Activated CD8-positive, alpha-beta memory T cell treated with anti-CD3 and anti-CD28 coated beads, Interleukin-2, amount 10 ng/mL, durations not matched to agents 7 days and 5 days (primary cell): ENCODE data around the gene ATG3. TPM values are rescaled to one million over a fixed set of nuclear protein-coding genes. Genes with fewer than 3 reads are reported as not detected.
A peak's percentile ranks its signal among the peaks of the same experiment; 100 is the strongest.
"Not testable (repeated sequence)": the region's sequence is repeated elsewhere in the genome, so short reads cannot be mapped to it uniquely, and the experiment has no call there.

ENCODE experiments used
- ATAC-seq: fragments of 150-1000 bp; cut with Tn5 transposase; one replicate; pipeline ENCODE4 v1.10.0; 2021; ENCODE audit warnings: moderate library complexity
- CTCF ChIA-PET: fragments of 350-600 bp; sonication (Branson Sonifier 250); formaldehyde crosslinking; loops from one replicate; lab custom pipeline; 2021; ENCODE audit warnings: antibody characterized with exemption; lab: Charles Lee
- DNase-seq: peaks from one replicate; pipeline ENCODE4 v3.0.0-alpha.2; 2020
- H3K27ac Mint-ChIP-seq: one replicate; pipeline ENCODE4 v1.8.0; 2021; ENCODE audit warnings: mild to moderate bottlenecking, mixed read lengths
- H3K27me3 Mint-ChIP-seq: one replicate; pipeline ENCODE4 v1.8.0; 2021; ENCODE audit warnings: mixed read lengths
- H3K36me3 Mint-ChIP-seq: one replicate; pipeline ENCODE4 v1.8.0; 2021; ENCODE audit warnings: mild to moderate bottlenecking, mixed read lengths
- H3K4me1 Mint-ChIP-seq: one replicate; pipeline ENCODE4 v1.8.0; 2021; ENCODE audit warnings: mixed read lengths
- H3K4me3 Mint-ChIP-seq: one replicate; pipeline ENCODE4 v1.8.0; 2021; ENCODE audit warnings: mild to moderate bottlenecking, moderate library complexity, mixed read lengths
- H3K9me3 Mint-ChIP-seq: one replicate; pipeline ENCODE4 v1.8.0; 2022; ENCODE audit warnings: low read depth, mixed read lengths
- total RNA-seq, 2 experiments: library from RNA; stranded (reverse); gene quantifications; one replicate each; pipeline ENCODE4 v1.2.3, GENCODE V29; 2021

The ATG3 gene
- total RNA-seq, 2 experiments from 2014 or later, result 68.0 to 70.6 TPM

DNA sequence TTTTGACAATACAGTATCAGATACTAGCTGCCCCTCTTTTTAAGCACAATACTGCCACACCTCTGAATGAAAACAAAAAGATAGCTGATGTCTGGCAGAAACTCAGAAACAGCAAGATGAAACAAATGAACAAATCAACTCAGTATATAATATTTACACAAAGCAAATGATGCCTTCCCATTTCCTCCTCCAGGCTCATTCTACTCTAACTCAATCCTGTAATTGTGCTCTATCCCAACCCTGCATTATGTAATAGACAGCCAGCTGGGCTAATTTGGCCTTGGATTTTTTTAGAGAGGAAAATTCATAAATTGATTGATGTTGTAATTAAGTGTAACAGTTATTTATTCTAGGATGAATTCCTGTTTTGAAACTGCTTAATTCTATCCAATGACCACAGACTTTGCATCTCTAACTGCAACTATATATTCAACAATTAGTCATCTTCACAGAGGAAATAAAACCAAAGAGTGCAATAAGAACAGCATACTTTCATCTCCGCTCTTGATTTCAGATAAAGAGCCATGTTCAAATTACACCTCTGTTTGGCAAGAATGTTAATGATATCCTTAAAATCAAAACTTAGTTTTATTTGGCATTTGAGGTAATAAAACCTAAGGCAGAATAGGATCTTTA is 6.1 kb downstream of the ATG3 start:
- no peak overlapping the region for H3K4me3 Mint-ChIP-seq
- peaks cover 39% of the 10 kb centered on the region for H3K4me1 Mint-ChIP-seq
- H3K36me3 Mint-ChIP-seq, result peaks cover 52% of the 10 kb centered on the region
- CTCF ChIA-PET, result no interaction called here
- no peak for DNase-seq
- H3K9me3 Mint-ChIP-seq, result no peaks in the 10 kb centered on the region
- no peak overlapping the region for H3K27ac Mint-ChIP-seq
- no peak for ATAC-seq
- H3K27me3 Mint-ChIP-seq, result no peaks in the 10 kb centered on the region

DNA sequence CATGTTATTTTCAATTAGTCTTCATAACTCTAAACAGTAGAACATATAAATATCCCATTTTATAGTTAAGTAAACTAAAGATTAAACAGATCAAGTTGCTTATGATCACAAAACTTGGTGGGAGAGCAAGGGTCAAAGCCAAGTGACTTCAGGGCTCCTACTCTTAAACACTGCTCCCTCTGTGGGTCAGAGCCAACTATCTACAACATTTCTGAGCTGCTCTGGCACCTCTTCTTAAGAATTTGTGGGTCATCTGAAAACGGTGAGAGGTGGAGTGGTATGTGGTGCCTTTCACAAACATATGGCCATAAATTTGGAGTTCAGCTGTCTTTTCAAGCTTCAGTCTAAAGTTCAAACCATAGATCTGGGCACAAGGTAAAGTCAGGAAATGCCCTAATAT is 10.9 kb downstream of the ATG3 start:
- ATAC-seq, result no peak
- CTCF ChIA-PET, result interaction anchor here (1.1 to 1.5 kb wide), 3 partner anchors 10 to 18 kb away, joined by 3 to 5 read pairs (median 3); partner anchors contain the start of genes ATG3 and SLC35A5

GRCh38 chr3:112546216-112546759 is 15.5 kb downstream of the ATG3 start:
- H3K27ac Mint-ChIP-seq, result no peak overlapping the region
- peaks cover 8% of the 10 kb centered on the region for H3K4me1 Mint-ChIP-seq
- H3K27me3 Mint-ChIP-seq, result no peaks in the 10 kb centered on the region
- peaks cover 53% of the 10 kb centered on the region for H3K36me3 Mint-ChIP-seq
- no peak for DNase-seq
- no peak for ATAC-seq
- H3K4me3 Mint-ChIP-seq, result no peak overlapping the region
- H3K9me3 Mint-ChIP-seq, result no peaks in the 10 kb centered on the region
- CTCF ChIA-PET, result interaction anchor here (1.0 kb wide), 1 partner anchor 12 kb away, joined by 3 read pairs; no protein-coding TSS in a partner anchor

More for the DNA sequence above, 10.9 kb downstream of the ATG3 start:
- Mint-ChIP-seq H3K27me3 (no peaks in the 10 kb centered on the region), H3K4me1 (peaks cover 17% of the 10 kb centered on the region), H3K9me3 (no peaks in the 10 kb centered on the region), H3K4me3 (no peak overlapping the region), H3K27ac (no peak overlapping the region), H3K36me3 (peaks cover 57% of the 10 kb centered on the region)
- DNase-seq, result no peak

DNA sequence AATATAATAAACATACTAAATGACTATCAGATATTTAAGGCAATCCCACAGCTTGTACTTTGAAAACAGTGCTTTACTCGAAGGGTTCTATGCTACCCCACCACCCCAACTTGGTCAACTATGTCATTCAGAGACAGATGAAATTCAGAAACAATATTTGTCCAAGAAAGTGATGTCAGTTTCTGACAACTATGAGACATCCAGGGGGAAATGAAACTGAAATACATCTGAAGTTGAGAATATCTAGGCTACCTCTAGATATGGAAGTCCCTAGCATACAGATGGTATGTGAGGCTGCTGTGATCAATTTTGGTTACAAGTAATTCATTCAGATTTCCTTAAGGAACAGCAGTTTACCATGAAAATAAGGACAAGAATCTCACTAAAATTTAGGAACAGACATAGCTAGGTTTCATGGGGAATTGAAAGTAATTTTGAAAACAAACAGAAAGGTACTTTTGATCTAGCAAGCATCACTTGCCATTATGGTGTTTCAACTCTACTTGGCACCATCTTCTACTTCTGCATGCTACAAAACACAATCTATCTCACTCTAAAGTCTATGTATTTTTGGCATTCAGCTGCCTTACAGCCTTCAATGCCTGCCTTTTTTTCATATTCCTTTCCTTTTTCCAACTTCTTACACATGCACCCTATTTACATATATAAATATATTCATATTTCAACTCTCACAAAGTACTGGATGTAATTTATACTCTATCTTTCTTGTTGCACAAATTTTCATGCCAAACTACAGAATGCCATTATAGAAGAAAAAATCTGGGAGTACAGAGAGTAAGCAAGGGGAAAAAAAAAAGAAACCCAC is 21.7 kb downstream of the ATG3 start:
- ATAC-seq (peak; percentile 66), DNase-seq (no peak)
- Mint-ChIP-seq H3K4me1 (peaks cover 19% of the 10 kb centered on the region), H3K9me3 (no peaks in the 10 kb centered on the region), H3K27me3 (no peaks in the 10 kb centered on the region), H3K27ac (peak overlapping the region; percentile 77), H3K4me3 (no peak overlapping the region), H3K36me3 (peaks cover 65% of the 10 kb centered on the region)
- CTCF ChIA-PET, result interaction anchor here (0.8 to 1.0 kb wide), 2 partner anchors 9 to 246 kb away, joined by 3 to 4 read pairs; partner anchors contain the start of gene SLC9C1

DNA sequence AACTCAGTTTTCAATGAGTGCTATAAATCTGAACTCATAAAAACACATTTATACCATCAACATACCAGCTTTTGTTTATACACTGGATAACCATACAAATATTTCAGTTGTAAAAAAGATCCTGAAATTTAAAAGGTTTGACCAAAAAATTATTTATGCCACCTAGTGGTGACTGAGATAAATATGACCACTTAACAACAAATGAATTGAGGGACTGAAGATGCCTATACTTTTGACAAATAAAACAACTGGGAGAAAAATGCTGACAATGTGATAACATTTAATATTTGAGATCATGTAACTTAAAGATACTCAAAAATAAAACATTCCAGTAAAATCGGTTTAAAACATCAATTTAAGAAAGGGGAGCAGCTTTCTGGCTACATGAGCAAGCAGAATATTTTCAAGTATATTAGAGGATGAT is 30.4 kb downstream of the ATG3 start:
- no peak for DNase-seq
- CTCF ChIA-PET, result interaction anchor here (0.5 to 1.6 kb wide), 7 partner anchors 9 to 420 kb away, joined by 3 to 15 read pairs (median 3); partner anchors contain the start of gene SLC9C1
- Mint-ChIP-seq H3K4me3 (no peak overlapping the region), H3K4me1 (no peaks in the 10 kb centered on the region), H3K27ac (no peak overlapping the region), H3K27me3 (no peaks in the 10 kb centered on the region), H3K36me3 (peaks cover 34% of the 10 kb centered on the region), H3K9me3 (no peaks in the 10 kb centered on the region)
- no peak for ATAC-seq

- CTCF ChIA-PET, result interaction anchor here (0.5 to 1.6 kb wide), 7 partner anchors 9 to 419 kb away, joined by 3 to 15 read pairs (median 3); partner anchors contain the start of gene SLC9C1
- no peaks in the 10 kb centered on the region for H3K9me3 Mint-ChIP-seq
- ATAC-seq (no peak), DNase-seq (no peak)
- no peaks in the 10 kb centered on the region for H3K27me3 Mint-ChIP-seq
- peaks cover 30% of the 10 kb centered on the region for H3K36me3 Mint-ChIP-seq
- H3K4me1 Mint-ChIP-seq, result no peaks in the 10 kb centered on the region
- H3K27ac Mint-ChIP-seq, result no peak overlapping the region
- H3K4me3 Mint-ChIP-seq, result no peak overlapping the region
Observed at GRCh38 chr3:112530573-112530972, 31.2 kb downstream of the ATG3 start.

- H3K9me3 Mint-ChIP-seq, H3K4me1 Mint-ChIP-seq, CTCF ChIA-PET, ATAC-seq, H3K27me3 Mint-ChIP-seq, H3K4me3 Mint-ChIP-seq, DNase-seq, H3K27ac Mint-ChIP-seq, H3K36me3 Mint-ChIP-seq: not testable (repeated sequence)
Observed at GRCh38 chr3:112524127-112524526, 37.6 kb downstream of the ATG3 start.

GRCh38 chr3:112519424-112520001 is 42.2 kb downstream of the ATG3 start:
- Mint-ChIP-seq H3K4me1 (peaks cover 19% of the 10 kb centered on the region), H3K4me3 (no peak overlapping the region), H3K27me3 (no peaks in the 10 kb centered on the region), H3K9me3 (no peaks in the 10 kb centered on the region), H3K36me3 (peaks cover 2% of the 10 kb centered on the region), H3K27ac (no peak overlapping the region)
- CTCF ChIA-PET, result interaction anchor here (0.6 to 3.2 kb wide), 14 partner anchors 20 to 408 kb away, joined by 3 to 24 read pairs (median 4); partner anchors contain the start of genes BTLA, CD200 and SLC9C1
- DNase-seq, result no peak
- peak; percentile 75 for ATAC-seq

DNA sequence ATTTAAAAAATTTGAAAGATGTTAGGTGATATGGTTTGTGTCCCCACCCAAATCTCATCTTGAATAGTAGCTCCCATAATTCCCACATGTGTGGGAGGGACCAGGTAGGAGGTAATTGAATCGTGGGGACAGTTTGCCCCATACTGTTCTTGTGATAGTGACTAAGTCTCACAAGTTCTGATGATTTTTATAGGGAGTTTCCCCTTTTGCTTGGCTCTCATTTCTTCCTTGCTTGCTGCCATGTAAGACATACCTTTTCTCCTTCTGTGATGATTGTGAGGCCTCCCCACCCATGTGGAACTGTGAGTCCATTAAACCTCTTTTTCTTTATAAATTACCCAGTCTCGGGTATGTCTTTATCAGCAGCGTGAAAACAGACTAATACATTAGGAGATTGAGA is 42.8 kb downstream of the ATG3 start:
- H3K9me3 Mint-ChIP-seq, H3K27ac Mint-ChIP-seq, H3K36me3 Mint-ChIP-seq, DNase-seq, ATAC-seq, H3K27me3 Mint-ChIP-seq, H3K4me3 Mint-ChIP-seq: not testable (repeated sequence)
- H3K4me1 Mint-ChIP-seq, result peaks cover 22% of the 10 kb centered on the region
- CTCF ChIA-PET, result interaction anchor here (0.6 to 1.8 kb wide), 7 partner anchors 14 to 409 kb away, joined by 3 to 6 read pairs (median 5); partner anchors contain the start of gene CD200

GRCh38 chr3:112514527-112515128 is 47.1 kb downstream of the ATG3 start:
- Mint-ChIP-seq H3K4me1 (peaks cover 23% of the 10 kb centered on the region), H3K27ac (peak overlapping the region; percentile 85), H3K4me3 (peak overlapping the region; percentile 33)

GRCh38 chr3:112512320-112512719 is 49.4 kb downstream of the ATG3 start:
- no peak for ATAC-seq
- H3K9me3 Mint-ChIP-seq, result peaks cover 6% of the 10 kb centered on the region
- peaks cover 15% of the 10 kb centered on the region for H3K4me1 Mint-ChIP-seq
- no peak overlapping the region for H3K4me3 Mint-ChIP-seq
- CTCF ChIA-PET, result interaction anchor here (1.0 to 1.7 kb wide), 4 partner anchors 11 to 219 kb away, joined by 3 to 4 read pairs (median 3); partner anchors contain the start of gene SLC9C1
- DNase-seq, result no peak
- H3K36me3 Mint-ChIP-seq, result peaks cover 18% of the 10 kb centered on the region
- H3K27ac Mint-ChIP-seq, result no peak overlapping the region
- H3K27me3 Mint-ChIP-seq, result no peaks in the 10 kb centered on the region

More at GRCh38 chr3:112514527-112515128, 47.1 kb downstream of the ATG3 start:
- CTCF ChIA-PET, result interaction anchor here (0.7 to 2.2 kb wide), 10 partner anchors 11 to 221 kb away, joined by 3 to 7 read pairs (median 4); partner anchors contain the start of gene BTLA
- Mint-ChIP-seq H3K9me3 (peaks cover 4% of the 10 kb centered on the region), H3K27me3 (no peaks in the 10 kb centered on the region), H3K36me3 (peaks cover 14% of the 10 kb centered on the region)
- DNase-seq (peak; percentile 74), ATAC-seq (peak; percentile 100)

GRCh38 chr3:112508860-112509259 is 52.9 kb downstream of the ATG3 start:
- no peak overlapping the region for H3K27ac Mint-ChIP-seq
- no peaks in the 10 kb centered on the region for H3K27me3 Mint-ChIP-seq
- ATAC-seq, result no peak
- H3K9me3 Mint-ChIP-seq, result peaks cover 6% of the 10 kb centered on the region
- H3K4me1 Mint-ChIP-seq, result peaks cover 5% of the 10 kb centered on the region
- H3K36me3 Mint-ChIP-seq, result peaks cover 17% of the 10 kb centered on the region
- no peak overlapping the region for H3K4me3 Mint-ChIP-seq
- CTCF ChIA-PET, result interaction anchor here (1.4 to 1.6 kb wide), 2 partner anchors 9 to 11 kb away, joined by 4 read pairs; partner anchors contain the start of gene BTLA
- DNase-seq, result no peak
